SK-N-SH treated with all-trans-retinoic acid at 6 μM for 48 hours (cell line): Measurements from ENCODE around the gene CPZ.

ENCODE experiments used
- ARNTL ChIP-seq: fragments of 450-650 bp; formaldehyde crosslinking; IDR thresholded peaks from 2 replicates; pipeline ENCODE4 v1.5.0; 2020; ENCODE audit warnings: low read depth, mild to moderate bottlenecking, moderate library complexity, borderline replicate concordance
- TCF4 ChIP-seq: fragments of 250-450 bp; sonication (Bioruptor Pico); IDR thresholded peaks from 2 replicates; pipeline ENCODE4 v1.8.0; 2021; ENCODE audit warnings: mild to moderate bottlenecking, moderate library complexity, borderline replicate concordance
- ZNF70 ChIP-seq: fragments of 450-650 bp; formaldehyde crosslinking; IDR thresholded peaks from 2 replicates; pipeline ENCODE4 v1.5.0; 2020; ENCODE audit warnings: mild to moderate bottlenecking, moderate library complexity
- TF ChIP-seq, protein P1 (sequence below): fragments of 250-450 bp; sonication (Bioruptor Pico); IDR thresholded peaks from 2 replicates; pipeline ENCODE4 v1.8.0; 2020; ENCODE audit warnings: mild to moderate bottlenecking, moderate library complexity, borderline replicate concordance
- TF ChIP-seq, protein P2 (sequence below): fragments of 250-450 bp; sonication (Bioruptor Pico); IDR thresholded peaks from 2 replicates; pipeline ENCODE4 v1.5.1; 2020; ENCODE audit warnings: low read depth, mild to moderate bottlenecking, moderate library complexity

DNA sequence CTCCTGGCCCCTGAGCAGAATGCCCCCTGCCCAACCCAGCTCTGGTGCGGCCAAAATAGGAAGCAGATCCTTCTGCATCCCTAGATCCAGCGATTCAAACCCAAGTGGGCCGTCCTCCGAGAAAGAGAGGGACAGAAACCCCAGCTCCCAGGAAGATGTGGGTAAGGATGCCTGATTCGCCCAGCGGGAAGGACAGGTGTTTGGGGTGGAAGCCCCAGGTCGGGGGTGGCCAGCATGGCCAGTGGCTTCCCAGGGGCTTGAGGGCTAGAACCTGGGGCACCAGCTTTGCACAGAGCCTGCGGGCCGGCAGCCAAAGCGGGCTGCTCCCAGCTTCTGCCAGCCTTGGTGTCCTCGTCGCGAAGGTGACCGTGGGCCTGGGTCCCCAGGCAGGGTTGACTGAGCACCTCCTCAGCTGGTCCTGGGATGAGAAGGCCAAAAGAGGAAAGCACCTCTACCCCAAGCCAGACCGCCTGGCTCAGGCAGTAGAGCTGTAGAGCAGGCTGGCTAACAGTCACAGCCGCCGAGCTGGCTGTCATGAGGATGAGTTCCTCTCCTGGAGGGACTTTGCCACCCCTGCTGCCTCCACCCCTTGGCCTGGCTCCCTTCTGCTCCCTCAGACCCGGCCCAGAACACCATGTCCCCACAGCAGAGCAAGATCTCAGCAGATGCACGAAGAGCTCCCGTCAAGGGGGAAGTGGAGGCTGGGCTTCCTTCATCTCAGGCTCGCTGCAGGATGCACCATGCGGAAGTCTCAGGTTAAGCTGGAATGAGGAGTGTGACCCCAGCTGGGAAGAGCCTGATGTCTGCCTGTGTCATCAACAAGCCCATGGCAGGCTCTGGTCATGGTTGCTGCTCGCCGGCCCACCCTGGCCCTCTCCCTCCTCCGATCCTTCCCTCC, 59.9 kb downstream of the CPZ start:
- TF ChIP-seq, protein P1, sequence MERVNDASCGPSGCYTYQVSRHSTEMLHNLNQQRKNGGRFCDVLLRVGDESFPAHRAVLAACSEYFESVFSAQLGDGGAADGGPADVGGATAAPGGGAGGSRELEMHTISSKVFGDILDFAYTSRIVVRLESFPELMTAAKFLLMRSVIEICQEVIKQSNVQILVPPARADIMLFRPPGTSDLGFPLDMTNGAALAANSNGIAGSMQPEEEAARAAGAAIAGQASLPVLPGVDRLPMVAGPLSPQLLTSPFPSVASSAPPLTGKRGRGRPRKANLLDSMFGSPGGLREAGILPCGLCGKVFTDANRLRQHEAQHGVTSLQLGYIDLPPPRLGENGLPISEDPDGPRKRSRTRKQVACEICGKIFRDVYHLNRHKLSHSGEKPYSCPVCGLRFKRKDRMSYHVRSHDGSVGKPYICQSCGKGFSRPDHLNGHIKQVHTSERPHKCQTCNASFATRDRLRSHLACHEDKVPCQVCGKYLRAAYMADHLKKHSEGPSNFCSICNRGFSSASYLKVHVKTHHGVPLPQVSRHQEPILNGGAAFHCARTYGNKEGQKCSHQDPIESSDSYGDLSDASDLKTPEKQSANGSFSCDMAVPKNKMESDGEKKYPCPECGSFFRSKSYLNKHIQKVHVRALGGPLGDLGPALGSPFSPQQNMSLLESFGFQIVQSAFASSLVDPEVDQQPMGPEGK (CRISPR knock-in tag) = no peak
- TF ChIP-seq ZNF70 (CRISPR knock-in tag) (no peak), ARNTL (CRISPR knock-in tag) (no peak), TCF4 (CRISPR knock-in tag) (no peak)
- TF ChIP-seq, protein P2, sequence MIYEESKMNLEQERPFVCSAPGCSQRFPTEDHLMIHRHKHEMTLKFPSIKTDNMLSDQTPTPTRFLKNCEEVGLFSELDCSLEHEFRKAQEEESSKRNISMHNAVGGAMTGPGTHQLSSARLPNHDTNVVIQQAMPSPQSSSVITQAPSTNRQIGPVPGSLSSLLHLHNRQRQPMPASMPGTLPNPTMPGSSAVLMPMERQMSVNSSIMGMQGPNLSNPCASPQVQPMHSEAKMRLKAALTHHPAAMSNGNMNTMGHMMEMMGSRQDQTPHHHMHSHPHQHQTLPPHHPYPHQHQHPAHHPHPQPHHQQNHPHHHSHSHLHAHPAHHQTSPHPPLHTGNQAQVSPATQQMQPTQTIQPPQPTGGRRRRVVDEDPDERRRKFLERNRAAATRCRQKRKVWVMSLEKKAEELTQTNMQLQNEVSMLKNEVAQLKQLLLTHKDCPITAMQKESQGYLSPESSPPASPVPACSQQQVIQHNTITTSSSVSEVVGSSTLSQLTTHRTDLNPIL (CRISPR knock-in tag) = no peak
